IPS-15b (cell line): ENCODE measurements around the gene CXorf65.
A peak's percentile ranks its signal among the peaks of the same experiment; 100 is the strongest.

ENCODE experiments used
- H3K27me3 ChIP-seq: one replicate; pipeline ENCODE4 v1.6.1; 2013; ENCODE audit warnings: low read length; ENCODE audit not compliant: control insufficient read depth, insufficient read depth
- H3K36me3 ChIP-seq: one replicate; pipeline ENCODE4 v1.6.1; 2013; ENCODE audit warnings: low read length; ENCODE audit not compliant: control insufficient read depth, insufficient read depth
- H3K4me1 ChIP-seq: one replicate; pipeline ENCODE4 v1.6.1; 2013; ENCODE audit warnings: mild to moderate bottlenecking, low read length; ENCODE audit not compliant: control insufficient read depth, insufficient read depth
- H3K4me3 ChIP-seq: one replicate; pipeline ENCODE4 v1.5.1; 2013; ENCODE audit warnings: low read depth, low read length
- H3K9ac ChIP-seq: one replicate; pipeline ENCODE4 v1.6.1; 2013; ENCODE audit warnings: low read depth, mild to moderate bottlenecking, low read length
- H3K9me3 ChIP-seq: one replicate; pipeline ENCODE4 v1.6.1; 2013; ENCODE audit warnings: mild to moderate bottlenecking, low read length; ENCODE audit not compliant: control insufficient read depth, insufficient read depth

The CXorf65 gene

GRCh38 chrX:71128166-71128833, 21.8 kb upstream of the CXorf65 start:
- H3K9ac ChIP-seq: no peak overlapping the region
- no peaks in the 10 kb centered on the region for H3K4me1 ChIP-seq
- peaks cover 7% of the 10 kb centered on the region for H3K36me3 ChIP-seq
- H3K4me3 ChIP-seq: no peak overlapping the region
- no peaks in the 10 kb centered on the region for H3K27me3 ChIP-seq
- peaks cover 8% of the 10 kb centered on the region for H3K9me3 ChIP-seq

GRCh38 chrX:71118985-71119535, 12.5 kb upstream of the CXorf65 start:
- Histone ChIP-seq H3K27me3 (peaks cover 22% of the 10 kb centered on the region), H3K4me3 (peak overlapping the region; percentile 58), H3K9me3 (peaks cover 6% of the 10 kb centered on the region), H3K4me1 (peaks cover 4% of the 10 kb centered on the region), H3K9ac (no peak overlapping the region), H3K36me3 (peaks cover 7% of the 10 kb centered on the region)

GRCh38 chrX:71118032-71118984, 11.8 kb upstream of the CXorf65 start, which contains the start of gene MED12:
TSS of gene MED12 (plus strand) at chrX:71118596. CDS start at chrX:71118755, 159 bp downstream.
- Histone ChIP-seq H3K4me1 (peaks cover 4% of the 10 kb centered on the region), H3K27me3 (peaks cover 26% of the 10 kb centered on the region)

DNA sequence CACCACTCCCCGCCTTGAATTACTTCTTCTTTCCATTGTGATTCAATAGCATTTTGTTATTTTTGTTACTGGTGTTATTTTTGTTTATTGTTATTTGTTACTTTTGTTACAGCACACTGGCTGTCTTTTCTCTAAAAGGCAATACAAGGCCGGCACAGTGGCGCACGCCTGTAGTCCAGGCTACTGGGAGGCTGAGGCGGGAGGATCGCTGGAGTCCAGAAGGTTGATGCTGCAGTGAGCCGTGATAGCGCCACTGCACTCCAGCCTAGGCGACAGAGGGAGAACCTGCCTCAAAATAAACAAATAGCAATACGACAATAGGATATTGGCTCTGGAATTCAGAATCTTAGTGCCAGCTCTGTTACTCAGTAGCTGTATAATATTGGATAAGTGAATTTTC, 10.8 kb upstream of the CXorf65 start:
- peaks cover 32% of the 10 kb centered on the region for H3K27me3 ChIP-seq
- H3K9ac ChIP-seq: no peak overlapping the region
- H3K36me3 ChIP-seq: peaks cover 7% of the 10 kb centered on the region
- peaks cover 4% of the 10 kb centered on the region for H3K4me1 ChIP-seq
- H3K4me3 ChIP-seq: no peak overlapping the region
- H3K9me3 ChIP-seq: peaks cover 6% of the 10 kb centered on the region

More at GRCh38 chrX:71118032-71118984, 11.8 kb upstream of the CXorf65 start, which contains the start of gene MED12:
- peaks cover 6% of the 10 kb centered on the region for H3K9me3 ChIP-seq
- H3K9ac ChIP-seq: peak within 1 kb of the TSS; percentile 47
- H3K4me3 ChIP-seq: peak within 1 kb of the TSS; percentile 58
- peaks cover 7% of the 10 kb centered on the region for H3K36me3 ChIP-seq

- Histone ChIP-seq H3K4me1 (no peaks in the 10 kb centered on the region), H3K9ac (no peak overlapping the region), H3K9me3 (no peaks in the 10 kb centered on the region), H3K36me3 (no peaks in the 10 kb centered on the region), H3K27me3 (peaks cover 60% of the 10 kb centered on the region), H3K4me3 (no peak overlapping the region)
Measured at GRCh38 chrX:71111921-71112431, 5.4 kb upstream of the CXorf65 start.

- H3K4me3 ChIP-seq: no peak within 1 kb of the TSS
- no peaks in the 10 kb centered on the region for H3K36me3 ChIP-seq
- H3K9ac ChIP-seq: no peak within 1 kb of the TSS
- H3K4me1 ChIP-seq: no peaks in the 10 kb centered on the region
- peaks cover 61% of the 10 kb centered on the region for H3K27me3 ChIP-seq
- H3K9me3 ChIP-seq: no peaks in the 10 kb centered on the region
Measured at GRCh38 chrX:71111141-71111843, 4.8 kb upstream of the CXorf65 start, which contains the start of gene IL2RG. TSS of gene IL2RG (minus strand) at chrX:71111577. CDS start at chrX:71111539, 38 bp downstream.

DNA sequence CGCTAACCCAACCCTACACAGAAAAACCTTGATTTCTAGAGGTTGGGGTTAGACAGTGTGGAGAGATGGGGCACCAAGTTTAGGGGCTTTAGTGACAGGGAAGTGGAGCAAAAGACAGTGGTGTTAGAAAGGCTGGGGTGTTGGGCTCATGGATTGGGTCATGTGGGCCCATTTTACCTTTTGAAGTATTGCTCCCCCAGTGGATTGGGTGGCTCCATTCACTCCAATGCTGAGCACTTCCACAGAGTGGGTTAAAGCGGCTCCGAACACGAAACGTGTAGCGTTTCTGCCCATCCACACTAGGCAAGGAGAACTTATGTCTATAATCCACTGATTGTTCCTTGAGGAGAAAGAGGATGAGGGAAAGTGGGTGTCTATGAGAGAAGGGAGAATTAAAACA, 2.5 kb upstream of the CXorf65 start:
- peaks cover under 1% of the 10 kb centered on the region for H3K4me1 ChIP-seq
- H3K27me3 ChIP-seq: peaks cover 56% of the 10 kb centered on the region

DNA sequence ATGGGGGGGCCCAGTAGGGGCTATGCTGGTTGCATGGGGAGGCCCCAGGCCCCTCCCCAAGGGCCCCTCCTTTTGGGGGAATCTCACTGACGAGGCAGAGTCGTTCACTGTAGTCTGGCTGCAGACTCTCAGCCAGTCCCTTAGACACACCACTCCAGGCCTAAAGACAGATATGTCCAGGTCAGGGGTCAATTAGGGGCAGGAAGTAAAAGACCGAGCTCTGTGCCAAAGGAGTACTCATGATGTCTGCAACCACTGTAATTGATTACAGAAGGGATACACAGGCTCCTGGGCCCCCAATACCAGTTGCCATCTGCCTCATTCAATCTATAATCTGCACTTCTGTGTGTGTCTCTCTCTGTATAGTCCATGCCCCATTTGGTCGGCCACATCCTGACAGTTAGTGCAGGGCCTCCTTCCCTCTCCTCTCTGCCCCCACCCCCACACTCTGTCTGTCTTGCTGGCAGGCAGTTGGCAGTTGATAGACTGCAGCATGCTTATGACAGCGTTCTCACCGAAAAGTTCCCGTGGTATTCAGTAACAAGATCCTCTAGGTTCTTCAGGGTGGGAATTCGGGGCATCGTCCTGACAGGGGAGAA, 1.3 kb upstream of the CXorf65 start:
- Histone ChIP-seq H3K4me1 (peaks cover 4% of the 10 kb centered on the region), H3K36me3 (no peaks in the 10 kb centered on the region), H3K9me3 (no peaks in the 10 kb centered on the region), H3K27me3 (peaks cover 51% of the 10 kb centered on the region), H3K4me3 (no peak overlapping the region), H3K9ac (no peak overlapping the region)

More for the DNA sequence above, 2.5 kb upstream of the CXorf65 start:
- Histone ChIP-seq H3K9me3 (no peaks in the 10 kb centered on the region), H3K36me3 (no peaks in the 10 kb centered on the region), H3K9ac (no peak overlapping the region), H3K4me3 (no peak overlapping the region)

DNA sequence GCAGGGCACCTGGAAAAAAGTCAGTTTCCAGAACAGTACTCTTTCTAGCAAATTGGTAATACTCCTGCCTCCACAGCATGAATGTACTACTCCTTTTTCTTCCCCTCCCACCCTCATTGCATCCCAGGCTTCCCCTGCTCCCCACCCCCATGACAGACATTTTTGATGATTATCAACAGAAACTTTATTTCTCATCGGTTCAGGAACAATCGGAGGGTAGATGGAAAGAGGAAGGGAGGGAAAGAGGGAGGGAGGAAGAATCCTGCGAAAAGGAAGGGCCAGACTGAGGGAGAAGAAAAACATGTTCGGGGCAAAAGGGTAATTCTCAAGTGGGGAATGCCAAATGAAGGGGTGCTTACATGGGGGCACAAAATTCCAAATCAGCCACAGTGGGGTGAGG, 705 bp upstream of the CXorf65 start:
- H3K27me3 ChIP-seq: peaks cover 46% of the 10 kb centered on the region
- H3K4me1 ChIP-seq: peaks cover 9% of the 10 kb centered on the region
- H3K36me3 ChIP-seq: no peaks in the 10 kb centered on the region
- H3K4me3 ChIP-seq: no peak overlapping the region
- H3K9ac ChIP-seq: no peak overlapping the region
- no peaks in the 10 kb centered on the region for H3K9me3 ChIP-seq

DNA sequence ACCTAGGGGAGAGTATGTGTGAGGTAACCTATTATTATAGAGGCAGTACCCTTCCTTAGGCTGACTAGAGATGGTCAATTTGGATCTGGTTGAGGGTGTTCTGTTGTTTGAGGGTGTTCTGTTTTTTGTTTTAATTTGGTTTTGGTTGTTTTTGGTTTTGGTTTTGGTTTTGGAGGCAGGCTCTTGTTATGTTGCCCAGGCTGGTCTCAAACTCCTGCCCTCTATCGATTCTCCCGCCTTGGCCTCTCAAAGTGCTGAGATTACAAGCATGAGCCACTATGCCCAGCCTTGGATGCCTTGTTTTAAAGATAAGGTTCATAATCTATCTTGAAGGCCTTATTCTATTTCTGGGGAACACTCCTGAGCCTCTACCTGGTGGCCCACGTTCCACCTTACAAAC, 912 bp downstream of the CXorf65 start:
- Histone ChIP-seq H3K4me1 (peaks cover 16% of the 10 kb centered on the region), H3K9me3 (no peaks in the 10 kb centered on the region), H3K9ac (no peak overlapping the region), H3K36me3 (no peaks in the 10 kb centered on the region), H3K4me3 (no peak overlapping the region), H3K27me3 (peaks cover 44% of the 10 kb centered on the region)
